Ascending aorta (tissue), 2 donors: ENCODE data around the gene BRMS1. TPM values are rescaled to one million over a fixed set of nuclear protein-coding genes. Genes with fewer than 3 reads are reported as not detected.

ENCODE experiments used
- DNase-seq, 2 donors: peaks; one replicate each; pipeline ENCODE4 v3.0.0-alpha.2; 2019; ENCODE audit warnings: low spot score in 2 of 2
- H3K27ac ChIP-seq, 2 donors: fragments of 200-600 bp; sonication (generic); one replicate each; pipeline ENCODE4 v1.5.1; 2016 to 2017; ENCODE audit warnings: mild to moderate bottlenecking in 1 of 2
- H3K27me3 ChIP-seq: fragments of 200-600 bp; sonication (generic); one replicate; pipeline ENCODE4 v1.5.1; 2017
- H3K36me3 ChIP-seq, 2 donors: fragments of 200-600 bp; sonication (generic); one replicate each; pipeline ENCODE4 v1.5.1; 2016
- H3K4me1 ChIP-seq, 2 donors: fragments of 200-600 bp; sonication (generic); one replicate each; pipeline ENCODE4 v1.5.1; 2016 to 2017; ENCODE audit warnings: mild to moderate bottlenecking in 1 of 2
- H3K4me3 ChIP-seq, 2 donors: fragments of 200-600 bp; sonication (generic); one replicate each; pipeline ENCODE4 v1.5.1; 2016 to 2017; ENCODE audit warnings: mild to moderate bottlenecking in 1 of 2
- H3K9me3 ChIP-seq, 2 donors: fragments of 200-600 bp; sonication (generic); one replicate each; pipeline ENCODE4 v1.5.1; 2016
- CTCF ChIP-seq, 3 experiments: fragments of 200-600 bp in 2 of 3; fragments of 450-650 bp in 1 of 3; sonication (generic) in 2 of 3; IDR thresholded peaks; one replicate each; pipeline ENCODE4 v1.5.1; 2016 to 2019; ENCODE audit warnings: antibody characterized with exemption in 3 of 3, mild to moderate bottlenecking in 1 of 3, moderate library complexity in 1 of 3
- intact Hi-C: fragments of 100-400 bp; cut with DNase I; formaldehyde crosslinking; loops from one replicate; pipeline ENCODE4 v1.15.1; 2023
- total RNA-seq: library from RNA; depleted of rRNA; stranded (reverse); fragments of >200 nt; gene quantifications from one replicate; pipeline ENCODE4 v1.1.0, GENCODE V29; 2016

The BRMS1 gene
- total RNA-seq, 1 donor from 2014 or later, result 24.8 TPM

GRCh38 chr11:66349084-66349386 lies 4.1 kb upstream of the BRMS1 start:
- Histone ChIP-seq H3K36me3 (no peaks in the 10 kb centered on the region), H3K27me3 (no peaks in the 10 kb centered on the region), H3K9me3 (no peaks in the 10 kb centered on the region), H3K4me3 (no peak overlapping the region), H3K27ac (no peak overlapping the region), H3K4me1 (peaks cover 13 to 20% of the 10 kb centered on the region in 2 donors)
- no peak for DNase-seq
- TF ChIP-seq CTCF (IDR thresholded peaks at IDR 0.05), result no peak
- intact Hi-C loops, result no loop called here

DNA sequence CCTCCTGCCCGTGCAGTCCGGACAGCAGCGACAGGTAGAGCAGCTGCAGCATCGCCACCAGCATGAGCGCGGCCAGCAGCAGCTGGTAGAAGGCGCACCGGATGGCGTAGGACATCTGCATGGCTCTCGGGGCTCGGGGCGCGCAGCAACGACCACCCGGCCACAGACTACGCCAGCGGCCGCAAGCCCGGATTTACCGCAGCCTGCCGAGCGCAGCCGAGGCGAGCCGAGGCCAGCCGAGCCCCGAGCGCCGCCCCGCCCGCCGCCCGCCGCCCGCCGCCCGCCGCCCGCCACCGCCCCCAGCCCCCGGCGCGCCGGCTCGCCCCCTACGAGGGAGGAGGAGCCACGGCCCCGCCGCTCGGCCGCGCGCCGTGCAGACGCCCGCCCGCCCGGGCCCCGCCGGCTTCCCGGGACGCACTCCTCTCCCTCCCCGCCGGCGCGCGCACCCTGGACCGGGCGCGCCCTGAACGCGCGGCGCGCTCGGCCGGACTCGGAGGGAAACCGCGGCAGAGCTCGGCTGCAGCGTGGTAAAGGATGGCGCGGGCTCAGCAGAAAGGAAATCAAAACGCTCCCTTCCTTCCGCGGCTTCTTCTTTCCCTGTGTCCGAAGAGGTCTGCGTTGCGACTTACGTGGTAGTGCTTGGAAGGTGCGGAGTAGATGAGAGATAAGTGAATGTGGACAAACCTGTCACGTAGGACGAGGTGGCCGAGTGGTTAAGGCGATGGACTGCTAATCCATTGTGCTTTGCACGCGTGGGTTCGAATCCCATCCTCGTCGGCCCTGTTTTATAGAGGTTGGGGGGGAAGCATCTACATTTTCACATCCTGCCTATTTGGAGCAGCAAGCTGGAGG lies 2.7 kb upstream of the BRMS1 start, which contains the start of gene B4GAT1:
Gene B4GAT1 (minus strand): TSS at position 205 of the 852 bp plus-strand sequence. CDS start 84 bp downstream, at position 121.
- intact Hi-C loops, result no loop called here

GRCh38 chr11:66346476-66347424 lies 1.8 kb upstream of the BRMS1 start:
- no peak for DNase-seq
- H3K4me3 ChIP-seq, result peak overlapping the region; percentile 65 to 78
- H3K9me3 ChIP-seq, result no peaks in the 10 kb centered on the region
- intact Hi-C loops, result no loop called here
- peaks cover 13 to 26% of the 10 kb centered on the region in 2 donors for H3K4me1 ChIP-seq
- no peak for TF ChIP-seq CTCF (IDR thresholded peaks at IDR 0.05)
- H3K36me3 ChIP-seq, result peaks cover 3 to 7% of the 10 kb centered on the region in 2 donors
- peak overlapping the region; percentile 74 to 86 for H3K27ac ChIP-seq
- no peaks in the 10 kb centered on the region for H3K27me3 ChIP-seq

More for the DNA sequence above, 2.7 kb upstream of the BRMS1 start, which contains the start of gene B4GAT1:
- Histone ChIP-seq H3K9me3 (no peaks in the 10 kb centered on the region), H3K36me3 (no peaks in the 10 kb centered on the region), H3K4me3 (peak within 1 kb of the TSS; percentile 65 to 78), H3K4me1 (peaks cover 13 to 26% of the 10 kb centered on the region in 2 donors), H3K27ac (peak within 1 kb of the TSS; percentile 75 to 86), H3K27me3 (no peaks in the 10 kb centered on the region)
- no peak for TF ChIP-seq CTCF (IDR thresholded peaks at IDR 0.05)
- peak; percentile 48 to 91 for DNase-seq

GRCh38 chr11:66345316-66345649 lies 379 bp upstream of the BRMS1 start:
- intact Hi-C loops, result loop anchor here (1.0 to 2.0 kb wide), 2 partner anchors 33 to 498 kb away; partner anchors contain the start of gene RCE1
- no peak for TF ChIP-seq CTCF (IDR thresholded peaks at IDR 0.05)
- no peaks in the 10 kb centered on the region for H3K27me3 ChIP-seq
- peaks cover 13 to 26% of the 10 kb centered on the region in 2 donors for H3K4me1 ChIP-seq
- DNase-seq, result no peak
- peak overlapping the region; percentile 31 to 88 for H3K27ac ChIP-seq
- H3K36me3 ChIP-seq, result peaks cover 17 to 21% of the 10 kb centered on the region in 2 donors
- H3K9me3 ChIP-seq, result no peaks in the 10 kb centered on the region
- peak overlapping the region; percentile 65 to 90 for H3K4me3 ChIP-seq

- Histone ChIP-seq H3K4me1 (peaks cover 13 to 26% of the 10 kb centered on the region in 2 donors), H3K27ac (no peak overlapping the region), H3K4me3 (peak overlapping the region in 1 of 2 donors; percentile 65), H3K9me3 (no peaks in the 10 kb centered on the region), H3K36me3 (peaks cover 30 to 39% of the 10 kb centered on the region in 2 donors), H3K27me3 (no peaks in the 10 kb centered on the region)
- no peak for DNase-seq
- intact Hi-C loops, result no loop called here
- no peak for TF ChIP-seq CTCF (IDR thresholded peaks at IDR 0.05)
Measured at GRCh38 chr11:66343176-66343575, 1.7 kb downstream of the BRMS1 start.
